NCI-H446 treated with DMSO at 0.1 percent for 48 hours (cell line): Measurements from ENCODE around the gene EDA.
"Not testable (repeated sequence)": the region's sequence is repeated elsewhere in the genome, so short reads cannot be mapped to it uniquely, and the experiment has no call there.

Experiments used
- DNase-seq: peaks from one replicate; lab custom pipeline; 2025; lab: John Stamatoyannopoulos, UW

Gene EDA

GRCh38 chrX:69746051-69746450 is 130.1 kb downstream of the EDA start:
- no peak for DNase-seq

- no peak for DNase-seq
These were observed 132.1 kb downstream of the EDA start for GRCh38 chrX:69748055-69748454.

GRCh38 chrX:69759921-69760625 is 144.2 kb downstream of the EDA start:
- no peak for DNase-seq

GRCh38 chrX:69761633-69762032 is 145.7 kb downstream of the EDA start:
- no peak for DNase-seq

- no peak for DNase-seq
These were observed 146.4 kb downstream of the EDA start for GRCh38 chrX:69762340-69762739.

GRCh38 chrX:69793260-69793935 is 177.5 kb downstream of the EDA start:
- DNase-seq = no peak

- DNase-seq = no peak
These were observed 179.8 kb downstream of the EDA start for GRCh38 chrX:69795702-69796101.

- no peak for DNase-seq
These were observed 191.5 kb downstream of the EDA start for GRCh38 chrX:69807400-69807799.

- DNase-seq = no peak
These were observed 192.5 kb downstream of the EDA start for GRCh38 chrX:69808375-69808774.

- DNase-seq = no peak
These were observed 197.8 kb downstream of the EDA start for GRCh38 chrX:69813677-69814076.

- no peak for DNase-seq
These were observed 199.2 kb downstream of the EDA start for GRCh38 chrX:69815063-69815462.

GRCh38 chrX:69815519-69815918 is 199.6 kb downstream of the EDA start:
- DNase-seq = no peak

- no peak for DNase-seq
These were observed 228.7 kb downstream of the EDA start for GRCh38 chrX:69844636-69845035.

GRCh38 chrX:69859999-69860398 is 244.1 kb downstream of the EDA start:
- DNase-seq = not testable (repeated sequence)

GRCh38 chrX:69876221-69876620 is 260.3 kb downstream of the EDA start:
- DNase-seq = no peak

- DNase-seq = no peak
These were observed 268.3 kb downstream of the EDA start for GRCh38 chrX:69884210-69884609.

- no peak for DNase-seq
These were observed 280.1 kb downstream of the EDA start for GRCh38 chrX:69896046-69896445.

GRCh38 chrX:69900491-69900890 is 284.6 kb downstream of the EDA start:
- DNase-seq = no peak

- DNase-seq = no peak
These were observed 290.5 kb downstream of the EDA start for GRCh38 chrX:69906447-69906846.

GRCh38 chrX:69914781-69915180 is 298.9 kb downstream of the EDA start:
- no peak for DNase-seq

- DNase-seq = no peak
These were observed 303.8 kb downstream of the EDA start for GRCh38 chrX:69919749-69920148.

- DNase-seq = no peak
These were observed 316.4 kb downstream of the EDA start for GRCh38 chrX:69932323-69932722.

- peak; percentile 27 for DNase-seq
These were observed 332.4 kb downstream of the EDA start for GRCh38 chrX:69948276-69948797.

GRCh38 chrX:69951753-69952152 is 335.8 kb downstream of the EDA start:
- DNase-seq = no peak
